Measurements from ENCODE around the gene EPG5.
A peak's percentile ranks its signal among the peaks of the same experiment; 100 is the strongest.
"Not testable (repeated sequence)": the region's sequence is repeated elsewhere in the genome, so short reads cannot be mapped to it uniquely, and the experiment has no call there.

The EPG5 gene

DNA sequence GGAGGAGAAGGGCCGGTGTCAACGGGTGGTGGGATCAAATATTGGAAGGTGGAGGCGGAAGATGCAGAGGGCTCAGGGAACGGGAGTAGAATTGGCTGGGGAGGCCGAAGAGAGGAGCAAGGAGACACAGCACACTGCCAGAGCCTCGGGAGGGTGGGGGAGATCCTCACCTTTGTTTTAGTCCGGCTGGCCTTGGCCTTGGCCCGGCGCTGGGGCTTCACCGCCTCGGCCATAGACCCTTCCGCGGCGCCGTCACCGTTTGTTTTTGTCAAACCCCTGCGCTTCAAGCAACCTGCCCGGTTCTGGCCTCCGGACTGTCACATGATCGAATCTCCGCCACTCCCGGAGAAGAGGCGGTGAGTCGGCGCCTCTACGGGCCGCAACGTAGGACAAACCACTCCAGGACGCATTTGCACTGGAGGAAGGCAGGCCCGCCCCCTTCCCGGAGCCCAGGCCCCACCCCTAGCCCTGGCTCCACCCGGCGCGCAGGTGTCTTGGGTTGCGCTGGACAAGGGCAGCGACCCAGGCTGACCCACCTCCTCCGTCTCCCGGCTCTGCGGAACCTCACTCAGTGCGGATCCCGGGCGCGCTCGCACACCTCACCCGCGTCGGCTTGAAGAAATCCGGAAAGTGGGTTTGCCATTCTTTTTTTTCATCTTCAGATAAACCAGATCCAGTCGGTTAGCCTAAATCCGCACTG, at the start of gene EPG5:
EPG5 (minus strand) TSS at position 323 of the 700 bp plus-strand sequence; CDS start at position 233, 90 bp downstream.
- DNase-seq = peak; percentile 96

DNA sequence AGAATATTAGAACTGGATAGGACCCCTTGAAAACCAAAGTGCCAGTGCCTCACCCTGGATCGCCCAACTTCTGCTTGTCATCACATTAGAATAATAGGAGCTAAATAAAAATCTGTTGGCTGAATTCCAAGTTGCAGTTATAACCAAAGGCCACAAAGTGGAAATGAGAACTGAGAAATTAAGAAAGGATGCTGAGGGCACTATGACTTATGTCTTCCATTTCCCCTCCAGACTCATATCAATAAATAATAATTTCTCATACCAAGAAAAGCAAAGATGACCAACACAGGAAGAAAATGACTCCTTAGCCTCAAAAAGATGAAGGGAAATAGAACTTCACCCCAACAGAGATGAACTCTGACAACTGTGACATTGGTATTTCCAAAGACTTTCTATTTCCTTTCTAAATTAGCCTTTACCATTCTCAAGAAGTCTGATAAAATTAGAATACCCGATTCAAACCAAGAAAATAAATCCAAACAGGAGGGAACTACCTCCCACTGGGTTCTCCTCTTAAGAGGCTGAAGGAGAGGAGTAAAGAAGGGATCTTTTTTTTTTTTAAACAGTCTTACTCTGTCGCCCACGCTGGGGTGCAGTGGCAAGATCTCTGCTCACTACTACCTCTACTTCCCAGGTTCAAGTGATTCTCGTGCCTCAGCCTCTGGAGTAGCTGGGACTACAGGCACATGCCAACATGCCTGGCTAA, 46.5 kb upstream of the EPG5 start:
- DNase-seq = no peak

- no peak for DNase-seq
Observed at GRCh38 chr18:46010676-46011075, 43.5 kb upstream of the EPG5 start.

GRCh38 chr18:46010050-46010449, 42.9 kb upstream of the EPG5 start:
- no peak for DNase-seq

GRCh38 chr18:46009125-46009840, 42.2 kb upstream of the EPG5 start:
- DNase-seq = no peak

DNA sequence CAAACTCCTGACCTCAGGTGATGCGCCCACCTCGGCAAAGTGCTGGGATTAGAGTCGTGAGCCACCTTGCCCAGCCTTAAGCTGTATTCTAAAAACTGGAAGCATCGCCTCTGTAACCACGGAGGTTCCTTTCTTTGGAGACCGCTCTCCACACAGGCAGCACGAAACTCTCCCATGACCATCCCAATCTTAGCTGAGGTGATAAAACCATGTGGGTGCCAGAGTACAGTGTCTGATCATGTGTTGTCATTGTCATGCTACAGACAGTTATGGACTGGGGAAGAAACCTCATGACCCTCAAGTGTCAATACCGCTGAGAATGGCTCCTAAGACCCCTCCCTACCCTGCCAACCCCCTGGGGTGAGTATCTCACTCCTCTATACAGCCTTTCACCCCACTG, 41.4 kb upstream of the EPG5 start:
- no peak for DNase-seq

DNA sequence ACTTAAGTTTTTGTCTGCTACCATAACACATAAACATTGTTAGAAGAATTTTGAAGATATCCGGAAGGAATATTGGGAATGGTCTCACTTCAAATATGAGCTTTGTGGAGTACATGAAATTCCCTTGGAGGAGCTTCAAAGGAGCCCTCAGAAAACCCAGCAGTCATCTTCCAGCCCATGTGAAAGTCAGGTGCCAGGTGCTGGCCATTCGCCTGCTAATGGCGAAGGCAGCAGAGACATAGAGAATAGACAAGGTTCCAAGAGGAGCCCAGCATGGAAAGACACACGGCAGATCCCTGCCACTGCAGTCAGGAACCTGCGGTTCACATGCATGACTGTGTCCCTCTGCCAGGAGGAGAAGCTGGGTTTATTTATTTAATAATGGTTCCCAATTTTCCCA, 40.0 kb upstream of the EPG5 start:
- no peak for DNase-seq

GRCh38 chr18:46002934-46003333, 35.8 kb upstream of the EPG5 start:
- DNase-seq = no peak

- no peak for DNase-seq
Observed at GRCh38 chr18:46001892-46002291, 34.8 kb upstream of the EPG5 start.

DNA sequence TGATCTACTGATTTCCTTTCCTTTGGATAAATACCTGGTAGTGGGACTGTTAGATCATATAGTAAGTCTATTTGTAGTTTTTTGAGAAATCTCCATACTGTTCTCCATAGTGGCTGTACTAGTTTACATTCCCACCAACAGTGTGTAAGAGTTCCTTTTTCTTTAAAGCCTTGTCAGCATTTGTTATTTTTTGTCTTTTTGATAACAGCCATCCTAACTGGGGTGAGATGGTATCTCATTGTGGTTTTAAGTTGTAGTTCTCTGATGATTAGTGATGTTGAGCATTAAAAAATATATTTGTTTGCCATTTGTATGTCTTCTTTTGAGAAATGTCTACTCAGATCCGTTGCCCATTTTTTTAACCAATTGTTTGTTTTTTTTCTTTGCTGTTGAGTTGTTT, 33.9 kb upstream of the EPG5 start:
- no peak for DNase-seq

GRCh38 chr18:45999536-45999935, 32.4 kb upstream of the EPG5 start:
- no peak for DNase-seq

DNA sequence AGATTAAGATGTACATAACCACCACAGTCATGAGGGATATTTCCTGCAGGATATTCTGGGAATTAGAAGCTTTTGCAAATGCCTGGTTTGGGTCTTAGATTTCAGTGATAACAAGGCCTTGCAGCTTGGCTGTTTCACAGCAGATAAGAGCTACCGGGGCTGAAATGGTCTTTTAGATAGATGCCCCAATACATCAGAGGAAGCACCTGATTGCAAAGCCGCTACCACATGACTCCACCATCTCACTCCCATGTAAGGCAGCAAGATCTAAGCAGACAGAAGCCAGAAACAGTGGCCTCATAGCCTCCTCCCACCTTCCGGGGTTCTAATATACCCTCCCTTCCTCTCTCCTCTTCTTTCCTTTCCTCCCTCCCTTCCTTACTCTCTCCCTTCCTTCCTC, 31.1 kb upstream of the EPG5 start:
- DNase-seq = no peak

DNA sequence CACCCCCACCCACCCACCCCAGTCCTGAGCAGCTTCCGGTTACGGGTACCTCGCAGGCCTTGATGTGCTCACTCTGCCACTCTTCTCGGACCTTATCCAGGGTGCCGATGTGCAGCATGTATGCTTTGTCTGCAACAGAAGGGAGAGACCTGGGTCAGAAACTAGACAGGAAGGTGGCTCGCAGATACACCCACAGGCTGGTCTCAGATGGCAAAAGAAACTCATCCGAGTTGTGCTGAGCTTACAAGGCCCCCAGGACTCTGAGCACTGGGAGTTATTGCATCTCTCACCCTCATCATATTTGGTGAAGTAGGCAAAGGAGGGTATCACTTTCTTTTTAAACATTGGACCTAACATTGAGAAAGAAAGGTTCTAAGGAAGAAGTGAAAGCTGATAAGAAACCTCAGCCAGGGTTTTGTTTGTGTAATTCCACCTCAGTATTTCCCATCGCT, 30.6 kb upstream of the EPG5 start:
- DNase-seq = no peak

GRCh38 chr18:45995461-45995860, 28.3 kb upstream of the EPG5 start:
- DNase-seq = no peak

DNA sequence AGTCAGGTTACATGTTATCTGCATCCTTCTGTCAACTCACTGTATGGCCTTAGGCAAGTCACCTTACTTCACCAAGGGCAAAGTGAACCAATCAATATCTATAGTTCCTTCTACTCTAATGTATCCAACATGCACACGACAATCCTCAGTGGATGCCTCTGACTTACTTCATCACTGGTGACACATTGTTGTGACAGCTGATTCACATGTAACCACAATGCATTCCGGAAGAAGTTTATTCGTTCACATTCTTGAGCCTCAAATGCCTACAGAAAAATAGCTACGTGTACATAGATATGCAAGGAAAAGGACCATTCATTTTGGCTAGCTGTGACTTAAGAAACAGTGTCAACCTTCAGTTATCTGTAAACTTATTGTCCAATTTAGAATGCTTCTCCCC, 26.3 kb upstream of the EPG5 start:
- no peak for DNase-seq

GRCh38 chr18:45992527-45992926, 25.4 kb upstream of the EPG5 start:
- DNase-seq = not testable (repeated sequence)

- DNase-seq = no peak
Observed at GRCh38 chr18:45991788-45992187, 24.7 kb upstream of the EPG5 start.

GRCh38 chr18:45984546-45985235, 17.6 kb upstream of the EPG5 start:
- no peak for DNase-seq

GRCh38 chr18:45981821-45982220, 14.7 kb upstream of the EPG5 start:
- DNase-seq = no peak

DNA sequence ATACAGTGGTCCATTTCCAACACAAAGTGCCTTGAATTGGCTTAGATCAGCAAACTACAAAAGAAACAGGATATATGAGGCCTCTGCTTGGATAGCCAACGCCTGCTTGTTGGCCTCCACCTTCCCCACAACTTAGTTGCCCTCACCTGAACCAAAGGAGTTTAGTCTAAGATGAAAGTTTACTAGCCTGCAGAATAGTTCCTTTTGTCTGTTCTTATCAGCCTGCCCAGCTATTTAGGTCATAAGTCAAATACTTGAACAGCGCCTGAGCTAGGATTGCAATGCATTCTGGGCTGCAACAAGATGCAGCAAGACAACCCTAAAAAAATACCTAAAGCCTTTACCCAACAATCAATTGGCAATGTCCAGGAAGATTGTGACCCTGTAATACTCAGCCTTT, 13.1 kb upstream of the EPG5 start:
- no peak for DNase-seq

- no peak for DNase-seq
Observed at GRCh38 chr18:45978084-45978483, 11.0 kb upstream of the EPG5 start.

DNA sequence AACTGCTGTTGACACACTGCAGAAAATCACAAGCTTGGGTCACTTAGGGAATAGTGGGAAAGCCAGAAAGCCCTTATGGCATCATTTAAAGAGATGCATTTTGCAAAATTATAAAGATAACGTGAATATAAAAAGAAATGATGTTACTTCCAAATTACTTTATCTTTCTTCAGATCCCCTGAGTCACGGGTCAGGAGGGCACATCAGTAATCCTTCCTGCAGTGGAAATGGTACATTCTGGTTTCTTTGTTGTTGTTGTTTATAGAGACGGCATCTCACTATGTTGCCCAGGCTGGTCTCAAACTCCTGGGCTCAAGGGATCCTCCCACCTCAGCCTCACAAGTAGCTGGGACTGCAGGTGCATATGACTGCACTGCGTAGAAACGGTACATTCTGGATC, 9.8 kb upstream of the EPG5 start:
- DNase-seq = no peak

GRCh38 chr18:45976566-45976965, 9.4 kb upstream of the EPG5 start:
- DNase-seq = no peak
